Measurements from ENCODE around the gene PRKN. TPM values are rescaled to one million over a fixed set of nuclear protein-coding genes. Genes with fewer than 3 reads are reported as not detected.

Gene PRKN
- total and polyA plus RNA-seq, 9 of the 15 experiments (the other 6 are each of a cell fraction or from before 2014, with no cell fraction given), result 0.03 to 0.96 (median 0.15) TPM; not detected in 2

- no peaks in the 10 kb centered on the region for H3K36me3 ChIP-seq (ENCODE audit: control insufficient read depth, insufficient read depth, low read length)
- no peaks in the 10 kb centered on the region for H3K9me3 ChIP-seq (replicated peaks; ENCODE audit: control insufficient read depth, insufficient read depth, low read depth, low read length)
- peaks cover 3 to 9% of the 10 kb centered on the region in 2 experiments; a peak in 2 of 5 replicates for H3K27me3 ChIP-seq (ENCODE audit: control insufficient read depth in 2 of 2, insufficient read depth in 2 of 2, low read length in 2 of 2)
- H3K27ac ChIP-seq (ENCODE audit: extremely low read depth, low read depth, low read length), result no peak overlapping the region
- in situ Hi-C loops (cut with MboI), result no loop called here
- H3K9ac ChIP-seq (ENCODE audit: insufficient read depth in 1 of 2, low read depth in 2 of 2, low read length in 2 of 2), result no peak overlapping the region
- no peak for DNase-seq (ENCODE audit: extremely low read depth in 1 of 4, low spot score in 3 of 4)
- no peaks in the 10 kb centered on the region for H3K79me2 ChIP-seq (ENCODE audit: control insufficient read depth, insufficient read depth, low read length)
- no peak for ATAC-seq
- no peaks in the 10 kb centered on the region; a peak in 1 of 5 replicates for H3K4me1 ChIP-seq (replicated peaks in 1 of 2; ENCODE audit: control insufficient read depth in 2 of 2, insufficient read depth in 2 of 2, low read length in 2 of 2)
- TF ChIP-seq MCM5 (IDR thresholded peaks at IDR 0.05; ENCODE audit: low read depth) (no peak), CBFA2T3 (IDR thresholded peaks at IDR 0.05) (no peak), MLLT1 (IDR thresholded peaks at IDR 0.05) (no peak), YY1 (IDR thresholded peaks at IDR 0.05; ENCODE audit: borderline replicate concordance in 1 of 3, control insufficient read depth in 1 of 3, extremely low read depth in 1 of 3, insufficient read depth in 3 of 3, insufficient read length in 1 of 3, insufficient replicate concordance in 2 of 3, low read depth in 1 of 3, low read length in 2 of 3) (no peak)
- 0% methylated on average over 9 of the region's 15 CpGs for WGBS (ENCODE audit: insufficient coverage, low coverage, missing lambda C conversion rate)
- no peak overlapping the region for H3K4me3 ChIP-seq
- intact Hi-C loops (cut with micrococcal nuclease), result no loop called here
- no peak for FAIRE-seq
- no peak overlapping the region for H2AFZ ChIP-seq (ENCODE audit: low read depth, low read length)
- ChIA-PET CTCF (ENCODE audit: low intra/inter-chr PET ratio) (no interaction called here), POLR2A (no interaction called here)
- BruUV-seq (replicated peaks), result no TSS peak
- no peaks in the 10 kb centered on the region for H3K9me1 ChIP-seq (ENCODE audit: control insufficient read depth, insufficient read depth, low read length)
- H4K20me1 ChIP-seq (replicated peaks; ENCODE audit: control insufficient read depth, insufficient read depth, low read length), result no peaks in the 10 kb centered on the region
- no peak overlapping the region for H3K4me2 ChIP-seq (ENCODE audit: insufficient read depth, low read length)
These were observed 845.3 kb downstream of the PRKN start for GRCh38 chr6:161882196-161882765.
